ENCODE measurements around the gene SULT1B1.

The SULT1B1 gene

DNA sequence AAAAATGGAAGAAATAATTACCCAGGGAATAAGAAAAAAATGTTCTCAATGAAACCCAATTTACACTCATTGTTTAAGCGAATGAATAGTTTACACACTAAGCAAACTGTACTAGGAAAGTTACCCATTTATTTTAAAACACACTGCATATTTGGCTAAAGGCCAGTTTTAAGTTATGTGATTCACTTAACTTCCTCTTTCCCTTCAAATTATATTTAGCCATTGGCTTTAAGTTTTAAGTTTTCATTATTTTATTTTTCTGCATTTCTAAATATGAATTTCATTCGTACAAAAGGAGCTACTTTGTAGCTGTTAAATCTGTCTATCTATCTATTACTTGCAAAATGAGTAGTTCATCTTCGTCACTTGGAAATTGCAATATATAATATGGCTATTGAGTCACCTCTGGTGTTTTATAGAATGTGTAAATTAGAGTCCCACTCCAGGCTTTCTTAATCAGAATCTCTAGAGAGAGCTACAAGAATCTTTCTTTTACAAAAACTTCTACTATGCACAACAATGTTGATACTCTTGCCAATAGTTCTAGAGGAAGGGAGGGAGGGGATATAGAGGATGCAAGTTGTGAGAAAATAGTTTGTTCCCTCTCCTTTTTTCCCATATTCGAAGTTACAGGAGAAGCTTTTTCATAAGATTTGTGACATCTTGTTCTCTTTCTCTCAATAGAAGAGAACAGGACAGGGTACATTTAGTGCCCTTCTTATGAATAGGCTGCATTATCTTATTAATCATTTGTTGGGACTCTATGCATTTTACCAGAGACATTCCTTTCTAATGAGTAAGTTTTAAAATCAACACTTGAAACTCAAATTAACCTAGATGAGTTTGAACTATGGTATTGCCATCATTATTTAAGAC is 41.8 kb downstream of the SULT1B1 start:
- no peak overlapping the region for H3K27ac ChIP-seq (ENCODE audit: low read depth, low read length)

DNA sequence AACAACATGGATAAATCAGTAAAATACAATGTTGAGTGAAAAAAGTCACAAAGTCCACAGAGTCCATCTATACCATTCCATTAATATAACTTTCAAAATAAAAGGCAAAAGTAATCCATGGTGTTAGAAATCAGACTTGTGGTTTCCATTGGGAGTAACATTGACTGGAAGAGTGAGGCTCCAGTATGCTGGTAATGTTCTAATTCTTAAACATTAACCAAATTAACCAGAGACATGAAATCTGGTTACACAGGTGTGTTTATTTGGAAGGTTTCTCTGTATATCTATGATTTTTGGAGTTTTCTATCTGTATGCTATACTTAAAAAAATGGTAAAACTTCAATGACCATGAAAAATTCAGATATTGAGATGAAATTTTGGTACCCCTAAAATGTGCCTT is 42.6 kb downstream of the SULT1B1 start:
- no peaks in the 10 kb centered on the region for H4K20me1 ChIP-seq (ENCODE audit: low read depth, low read length)

More for the DNA sequence above, 41.8 kb downstream of the SULT1B1 start:
- no peaks in the 10 kb centered on the region for H3K9me3 ChIP-seq (ENCODE audit: insufficient read depth, low read length)
- no peaks in the 10 kb centered on the region for H3K9me2 ChIP-seq (replicated peaks; ENCODE audit: insufficient read depth, low read length)
- H3K4me3 ChIP-seq (ENCODE audit: insufficient read depth, low read length, poor library complexity, severe bottlenecking), result no peak overlapping the region
- H4K20me1 ChIP-seq (ENCODE audit: low read depth, low read length), result no peaks in the 10 kb centered on the region
- no peaks in the 10 kb centered on the region for H3K27me3 ChIP-seq (ENCODE audit: low read length)
- H3K9ac ChIP-seq (ENCODE audit: low read length), result no peak overlapping the region
- H3K79me2 ChIP-seq (ENCODE audit: insufficient read depth, low read length), result no peaks in the 10 kb centered on the region
- no peak overlapping the region for H2AFZ ChIP-seq (ENCODE audit: low read depth, low read length, severe bottlenecking)
- no peak overlapping the region for H3K4me2 ChIP-seq (ENCODE audit: low read depth, low read length, poor library complexity, severe bottlenecking)
- TF ChIP-seq, protein P1, sequence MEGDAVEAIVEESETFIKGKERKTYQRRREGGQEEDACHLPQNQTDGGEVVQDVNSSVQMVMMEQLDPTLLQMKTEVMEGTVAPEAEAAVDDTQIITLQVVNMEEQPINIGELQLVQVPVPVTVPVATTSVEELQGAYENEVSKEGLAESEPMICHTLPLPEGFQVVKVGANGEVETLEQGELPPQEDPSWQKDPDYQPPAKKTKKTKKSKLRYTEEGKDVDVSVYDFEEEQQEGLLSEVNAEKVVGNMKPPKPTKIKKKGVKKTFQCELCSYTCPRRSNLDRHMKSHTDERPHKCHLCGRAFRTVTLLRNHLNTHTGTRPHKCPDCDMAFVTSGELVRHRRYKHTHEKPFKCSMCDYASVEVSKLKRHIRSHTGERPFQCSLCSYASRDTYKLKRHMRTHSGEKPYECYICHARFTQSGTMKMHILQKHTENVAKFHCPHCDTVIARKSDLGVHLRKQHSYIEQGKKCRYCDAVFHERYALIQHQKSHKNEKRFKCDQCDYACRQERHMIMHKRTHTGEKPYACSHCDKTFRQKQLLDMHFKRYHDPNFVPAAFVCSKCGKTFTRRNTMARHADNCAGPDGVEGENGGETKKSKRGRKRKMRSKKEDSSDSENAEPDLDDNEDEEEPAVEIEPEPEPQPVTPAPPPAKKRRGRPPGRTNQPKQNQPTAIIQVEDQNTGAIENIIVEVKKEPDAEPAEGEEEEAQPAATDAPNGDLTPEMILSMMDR (IDR thresholded peaks at IDR 0.05; ENCODE audit: insufficient read depth, low read length, poor library complexity, severe bottlenecking), result no peak
- no peaks in the 10 kb centered on the region for H3F3A ChIP-seq (ENCODE audit: insufficient read depth)
- H3K36me3 ChIP-seq (ENCODE audit: low read length), result no peaks in the 10 kb centered on the region

DNA sequence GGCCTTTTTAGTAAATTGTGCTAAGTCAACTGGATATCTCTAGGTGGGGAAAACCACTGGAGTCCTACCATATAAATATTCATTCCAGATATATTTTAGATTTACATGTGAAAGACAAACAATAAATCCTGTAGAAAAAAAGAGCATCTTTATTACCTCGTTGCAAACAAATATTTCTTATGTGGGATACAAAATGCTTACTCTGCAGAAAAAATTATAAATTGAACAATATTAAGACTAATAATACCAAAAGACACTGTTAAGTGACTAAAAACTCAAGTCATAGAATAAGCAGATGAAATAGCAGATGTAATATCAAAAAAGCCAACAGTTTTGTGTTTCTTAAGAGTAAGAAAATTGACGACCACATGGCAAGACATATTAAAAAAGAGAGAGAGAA is 43.8 kb downstream of the SULT1B1 start:
- Histone ChIP-seq H3K9ac (ENCODE audit: low read length) (no peak overlapping the region), H3F3A (ENCODE audit: insufficient read depth) (no peaks in the 10 kb centered on the region), H3K9me3 (ENCODE audit: insufficient read depth, low read length) (no peaks in the 10 kb centered on the region), H2AFZ (ENCODE audit: low read depth, low read length, severe bottlenecking) (no peak overlapping the region), H3K9me2 (replicated peaks; ENCODE audit: insufficient read depth, low read length) (no peaks in the 10 kb centered on the region), H3K27me3 (ENCODE audit: low read length) (no peaks in the 10 kb centered on the region), H3K79me2 (ENCODE audit: insufficient read depth, low read length) (no peaks in the 10 kb centered on the region), H3K4me2 (ENCODE audit: low read depth, low read length, poor library complexity, severe bottlenecking) (no peak overlapping the region), H3K36me3 (ENCODE audit: low read length) (no peaks in the 10 kb centered on the region), H4K20me1 (ENCODE audit: low read depth, low read length) (no peaks in the 10 kb centered on the region), H3K27ac (ENCODE audit: low read depth, low read length) (no peak overlapping the region), H3K4me3 (ENCODE audit: insufficient read depth, low read length, poor library complexity, severe bottlenecking) (no peak overlapping the region)
- TF ChIP-seq EZH2phosphoT487 (conservative IDR thresholded peaks at IDR 0.05; ENCODE audit: low read length), result no peak
- TF ChIP-seq, protein P1 (IDR thresholded peaks at IDR 0.05; ENCODE audit: insufficient read depth, low read length, poor library complexity, severe bottlenecking), result no peak

More for the DNA sequence above, 42.6 kb downstream of the SULT1B1 start:
- H3K9ac ChIP-seq (ENCODE audit: low read length), result no peak overlapping the region
- no peak overlapping the region for H2AFZ ChIP-seq (ENCODE audit: low read depth, low read length, severe bottlenecking)
- H3K27ac ChIP-seq (ENCODE audit: low read depth, low read length), result no peak overlapping the region
- no peak for TF ChIP-seq EZH2phosphoT487 (conservative IDR thresholded peaks at IDR 0.05; ENCODE audit: low read length)
- TF ChIP-seq, protein P1 (IDR thresholded peaks at IDR 0.05; ENCODE audit: insufficient read depth, low read length, poor library complexity, severe bottlenecking), result no peak
- H3K27me3 ChIP-seq (ENCODE audit: low read length), result no peaks in the 10 kb centered on the region
- H3K9me2 ChIP-seq (replicated peaks; ENCODE audit: insufficient read depth, low read length), result no peaks in the 10 kb centered on the region
- H3K9me3 ChIP-seq (ENCODE audit: insufficient read depth, low read length), result no peaks in the 10 kb centered on the region
- no peaks in the 10 kb centered on the region for H3K79me2 ChIP-seq (ENCODE audit: insufficient read depth, low read length)
- H3K4me2 ChIP-seq (ENCODE audit: low read depth, low read length, poor library complexity, severe bottlenecking), result no peak overlapping the region
- no peaks in the 10 kb centered on the region for H3F3A ChIP-seq (ENCODE audit: insufficient read depth)
- H3K4me3 ChIP-seq (ENCODE audit: insufficient read depth, low read length, poor library complexity, severe bottlenecking), result no peak overlapping the region
- H3K36me3 ChIP-seq (ENCODE audit: low read length), result no peaks in the 10 kb centered on the region

Measured in SU-DHL-6 (cell line).